CD14-positive monocyte (primary cell): ENCODE measurements around the gene MEOX1. TPM values are rescaled to one million over a fixed set of nuclear protein-coding genes. Genes with fewer than 3 reads are reported as not detected.

Experiments used
- DNase-seq, 3 donors: peaks; one replicate each; pipeline ENCODE4 v3.0.0-alpha.2; 2011 to 2022
- H2AFZ ChIP-seq: 2 replicates; pipeline ENCODE4 v1.6.0; 2012; ENCODE audit warnings: mild to moderate bottlenecking, low read depth, low read length, inconsistent platforms; ENCODE audit not compliant: insufficient read depth, poor library complexity, severe bottlenecking
- H3K27ac ChIP-seq, 2 donors: 1 replicate in 1 of 2; 2 replicates in 1 of 2; pipeline ENCODE4 v1.5.1; 2012 to 2013; ENCODE audit warnings: low read length in 2 of 2, control low read depth in 1 of 2, inconsistent platforms in 1 of 2, low read depth in 1 of 2, mild to moderate bottlenecking in 1 of 2
- H3K27me3 ChIP-seq, 2 donors: one replicate each; pipeline versions ENCODE4 v1.6.0 to v1.6.1; 2011 to 2013; ENCODE audit warnings: low read length in 2 of 2; ENCODE audit not compliant: control insufficient read depth in 2 of 2, insufficient read depth in 2 of 2
- H3K36me3 ChIP-seq, 2 donors: replicated peaks in 1 of 2; 1 replicate in 1 of 2; 2 replicates in 1 of 2; pipeline versions ENCODE4 v1.5.1 to v1.6.1; 2012 to 2013; ENCODE audit warnings: low read length in 2 of 2, control low read depth in 1 of 2, inconsistent platforms in 1 of 2, mild to moderate bottlenecking in 1 of 2; ENCODE audit not compliant: insufficient read depth in 2 of 2, control insufficient read depth in 1 of 2
- H3K4me1 ChIP-seq, 2 donors: 1 replicate in 1 of 2; 2 replicates in 1 of 2; pipeline versions ENCODE4 v1.5.1 to v1.6.1; 2012 to 2013; ENCODE audit warnings: low read length in 2 of 2, control low read depth in 1 of 2, inconsistent platforms in 1 of 2, mild to moderate bottlenecking in 1 of 2, moderate library complexity in 1 of 2; ENCODE audit not compliant: insufficient read depth in 2 of 2, control insufficient read depth in 1 of 2
- H3K4me2 ChIP-seq: replicated peaks from 2 replicates; pipeline ENCODE3; 2012; ENCODE audit warnings: low read length, moderate library complexity, mild to moderate bottlenecking; ENCODE audit not compliant: poor library complexity, severe bottlenecking; ENCODE audit errors: extremely low read depth
- H3K4me3 ChIP-seq, 3 experiments: fragments of 200-600 bp in 1 of 3; sonication (generic) in 1 of 3; replicated peaks in 1 of 3; 1 replicate in 2 of 3; 2 replicates in 1 of 3; pipeline ENCODE4 v1.5.1; 2011 to 2013; ENCODE audit warnings: low read length in 3 of 3, mild to moderate bottlenecking in 3 of 3, control low read depth in 2 of 3, low read depth in 2 of 3, inconsistent platforms in 1 of 3, moderate library complexity in 1 of 3
- H3K79me2 ChIP-seq: 2 replicates; pipeline ENCODE4 v1.6.0; 2012; ENCODE audit warnings: mild to moderate bottlenecking, control low read depth, inconsistent platforms, low read length, moderate library complexity; ENCODE audit not compliant: insufficient read depth
- H3K9ac ChIP-seq: 2 replicates; pipeline ENCODE4 v1.6.0; 2017; ENCODE audit warnings: low read length, mild to moderate bottlenecking; ENCODE audit not compliant: insufficient read depth, poor library complexity, severe bottlenecking
- H3K9me3 ChIP-seq, 2 donors: replicated peaks in 1 of 2; 1 replicate in 1 of 2; 2 replicates in 1 of 2; pipeline versions ENCODE4 v1.5.1 to v1.6.1; 2012 to 2013; ENCODE audit warnings: low read length in 2 of 2, control low read depth in 1 of 2; ENCODE audit not compliant: control insufficient read depth in 1 of 2, insufficient read depth in 1 of 2
- H4K20me1 ChIP-seq: 2 replicates; pipeline ENCODE4 v1.6.0; 2012; ENCODE audit warnings: mild to moderate bottlenecking, low read length, control low read depth, moderate library complexity; ENCODE audit not compliant: insufficient read depth
- H3K27ac Mint-ChIP-seq, 7 donors: one replicate each; pipeline ENCODE4 v1.8.0; 2020; ENCODE audit warnings: mild to moderate bottlenecking in 7 of 7, mixed read lengths in 7 of 7, moderate library complexity in 6 of 7, inconsistent platforms in 2 of 7
- H3K27me3 Mint-ChIP-seq, 3 donors: one replicate each; pipeline ENCODE4 v1.8.0; 2021 to 2022; ENCODE audit warnings: low read depth in 3 of 3, mild to moderate bottlenecking in 3 of 3, mixed read lengths in 3 of 3, moderate library complexity in 3 of 3, inconsistent platforms in 1 of 3
- H3K36me3 Mint-ChIP-seq, 2 donors: one replicate each; pipeline ENCODE4 v1.8.0; 2020; ENCODE audit warnings: mixed read lengths in 2 of 2, inconsistent platforms in 1 of 2, mild to moderate bottlenecking in 1 of 2
- H3K4me1 Mint-ChIP-seq: one replicate; pipeline ENCODE4 v1.8.0; 2020; ENCODE audit warnings: mild to moderate bottlenecking, mixed read lengths
- H3K4me3 Mint-ChIP-seq, 2 donors: one replicate each; pipeline ENCODE4 v1.8.0; 2020; ENCODE audit warnings: mild to moderate bottlenecking in 2 of 2, mixed read lengths in 2 of 2, moderate library complexity in 1 of 2
- H3K9me3 Mint-ChIP-seq, 7 donors: one replicate each; pipeline ENCODE4 v1.8.0; 2020 to 2022; ENCODE audit warnings: mixed read lengths in 7 of 7, mild to moderate bottlenecking in 6 of 7, moderate library complexity in 6 of 7, inconsistent platforms in 2 of 7
- WGBS: methylation state at CpG from one replicate; pipeline ENCODE4 v1.1.5; 2013; ENCODE audit warnings: missing lambda C conversion rate; ENCODE audit not compliant: insufficient coverage; 5-methylcytosine and 5-hydroxymethylcytosine counted together
- intact Hi-C, 2 donors: fragments of 100-400 bp; cut with micrococcal nuclease; formaldehyde crosslinking; loops; one replicate each; pipeline versions ENCODE4 v1.15.0 to v1.15.1; 2023
- polyA plus RNA-seq, 3 donors: library from polyadenylated mRNA; depleted of rRNA in 1 of 3; unstranded in 2 of 3; stranded (reverse) in 1 of 3; fragments of 300-500 nt in 2 of 3; fragments of >200 nt in 1 of 3; fragmentation: Illumina TruSeq in 2 of 3; gene quantifications; 1 replicate in 2 of 3; 2 replicates in 1 of 3; pipeline ENCODE4 v1.2.3, GENCODE V29; 2012 to 2021
- TF ChIP-seq, protein P1 (sequence below): fragments of 200-600 bp; IDR thresholded peaks from one replicate; pipeline ENCODE4 v1.8.0; 2022; ENCODE audit warnings: antibody characterized with exemption, mild to moderate bottlenecking

Gene MEOX1
- polyA plus RNA-seq, 3 donors = 0.06 TPM; not detected in 2

DNA sequence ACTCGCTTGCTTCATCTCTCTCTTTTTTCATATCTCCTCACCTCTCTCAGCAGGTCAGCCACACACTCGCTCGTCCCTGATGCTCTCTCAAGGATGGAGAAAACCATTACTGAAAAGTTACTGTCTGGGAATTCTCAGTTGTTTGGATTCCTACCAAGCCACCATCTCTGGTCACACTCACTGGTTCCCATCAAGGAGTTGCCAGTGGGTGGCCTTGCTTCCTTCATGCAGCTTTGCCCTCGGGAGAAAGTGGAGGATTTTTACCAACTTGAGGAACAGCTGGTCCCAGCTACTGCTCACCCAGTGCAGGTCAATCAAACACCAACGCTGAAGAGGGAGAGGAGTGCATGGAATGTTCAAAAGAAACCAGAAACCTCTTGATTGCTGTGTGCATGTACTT lies 25.3 kb downstream of the MEOX1 start:
- no peak overlapping the region for H3K4me3 Mint-ChIP-seq
- no peak overlapping the region for H3K4me3 ChIP-seq
- no peaks in the 10 kb centered on the region for H3K79me2 ChIP-seq
- no peak overlapping the region for H3K27ac ChIP-seq
- no peaks in the 10 kb centered on the region for H3K4me1 ChIP-seq
- TF ChIP-seq, protein P1, sequence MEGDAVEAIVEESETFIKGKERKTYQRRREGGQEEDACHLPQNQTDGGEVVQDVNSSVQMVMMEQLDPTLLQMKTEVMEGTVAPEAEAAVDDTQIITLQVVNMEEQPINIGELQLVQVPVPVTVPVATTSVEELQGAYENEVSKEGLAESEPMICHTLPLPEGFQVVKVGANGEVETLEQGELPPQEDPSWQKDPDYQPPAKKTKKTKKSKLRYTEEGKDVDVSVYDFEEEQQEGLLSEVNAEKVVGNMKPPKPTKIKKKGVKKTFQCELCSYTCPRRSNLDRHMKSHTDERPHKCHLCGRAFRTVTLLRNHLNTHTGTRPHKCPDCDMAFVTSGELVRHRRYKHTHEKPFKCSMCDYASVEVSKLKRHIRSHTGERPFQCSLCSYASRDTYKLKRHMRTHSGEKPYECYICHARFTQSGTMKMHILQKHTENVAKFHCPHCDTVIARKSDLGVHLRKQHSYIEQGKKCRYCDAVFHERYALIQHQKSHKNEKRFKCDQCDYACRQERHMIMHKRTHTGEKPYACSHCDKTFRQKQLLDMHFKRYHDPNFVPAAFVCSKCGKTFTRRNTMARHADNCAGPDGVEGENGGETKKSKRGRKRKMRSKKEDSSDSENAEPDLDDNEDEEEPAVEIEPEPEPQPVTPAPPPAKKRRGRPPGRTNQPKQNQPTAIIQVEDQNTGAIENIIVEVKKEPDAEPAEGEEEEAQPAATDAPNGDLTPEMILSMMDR = no peak
- 100% methylated on average over 2 of the region's 5 CpGs for WGBS
- no peak overlapping the region for H3K27ac Mint-ChIP-seq
- no peaks in the 10 kb centered on the region for H3K36me3 ChIP-seq
- H3K9me3 Mint-ChIP-seq = peaks cover 0 to 2% (median 0%) of the 10 kb centered on the region in 7 donors
- no peaks in the 10 kb centered on the region for H4K20me1 ChIP-seq
- no peaks in the 10 kb centered on the region for H3K9me3 ChIP-seq
- H3K9ac ChIP-seq = no peak overlapping the region
- no peaks in the 10 kb centered on the region for H3K36me3 Mint-ChIP-seq
- intact Hi-C loops = no loop called here
- H2AFZ ChIP-seq = no peak overlapping the region
- no peaks in the 10 kb centered on the region for H3K27me3 ChIP-seq
- H3K4me1 Mint-ChIP-seq = peaks cover 3% of the 10 kb centered on the region
- peaks cover 10 to 18% (median 14%) of the 10 kb centered on the region in 3 donors for H3K27me3 Mint-ChIP-seq
- no peak for DNase-seq
- no peak overlapping the region for H3K4me2 ChIP-seq

DNA sequence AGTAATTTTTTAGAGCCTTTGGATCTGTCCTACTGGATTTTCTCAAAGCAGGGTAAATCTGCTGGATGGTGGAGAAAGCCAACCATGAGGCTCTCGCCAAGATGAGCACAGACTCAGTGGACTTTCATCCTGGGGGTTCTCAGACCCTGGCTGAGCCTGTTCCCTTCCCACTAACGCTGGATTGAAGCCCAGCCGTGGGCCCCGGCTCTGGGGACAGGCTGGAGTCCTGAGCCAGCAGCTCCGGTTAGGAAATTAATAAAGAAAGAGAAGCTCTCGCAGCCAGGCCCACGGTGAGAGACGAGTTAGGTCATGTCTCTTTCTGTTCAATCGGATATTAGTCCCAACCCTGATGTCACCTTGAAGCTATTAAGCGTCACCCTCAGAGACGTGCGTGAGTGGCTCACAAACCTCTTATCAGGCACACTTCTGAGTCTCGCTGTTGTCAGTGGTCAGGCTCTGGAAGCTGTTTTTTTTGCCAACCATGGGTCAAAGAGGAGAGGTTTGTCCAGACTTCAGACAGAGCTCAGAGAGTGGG lies 27.1 kb downstream of the MEOX1 start:
- Histone ChIP-seq H3K27ac (no peak overlapping the region), H3K4me2 (no peak overlapping the region), H2AFZ (no peak overlapping the region), H3K4me3 (no peak overlapping the region), H3K36me3 (no peaks in the 10 kb centered on the region), H3K4me1 (no peaks in the 10 kb centered on the region), H3K79me2 (no peaks in the 10 kb centered on the region), H3K9me3 (no peaks in the 10 kb centered on the region), H4K20me1 (no peaks in the 10 kb centered on the region), H3K27me3 (no peaks in the 10 kb centered on the region), H3K9ac (no peak overlapping the region)
- TF ChIP-seq, protein P1 = no peak
- Mint-ChIP-seq H3K4me3 (no peak overlapping the region), H3K27me3 (peaks cover 10 to 17% (median 14%) of the 10 kb centered on the region in 3 donors), H3K36me3 (no peaks in the 10 kb centered on the region), H3K27ac (no peak overlapping the region), H3K9me3 (no peaks in the 10 kb centered on the region), H3K4me1 (peaks cover 1% of the 10 kb centered on the region)
- intact Hi-C loops = no loop called here
- DNase-seq = no peak
- WGBS = 97% methylated on average over 13 of the region's 13 CpGs
